Measurements from ENCODE around the gene COA7.

GRCh38 chr1:52679048-52679447 lies 19.1 kb downstream of the COA7 start:
- TF ChIP-seq, protein P1, sequence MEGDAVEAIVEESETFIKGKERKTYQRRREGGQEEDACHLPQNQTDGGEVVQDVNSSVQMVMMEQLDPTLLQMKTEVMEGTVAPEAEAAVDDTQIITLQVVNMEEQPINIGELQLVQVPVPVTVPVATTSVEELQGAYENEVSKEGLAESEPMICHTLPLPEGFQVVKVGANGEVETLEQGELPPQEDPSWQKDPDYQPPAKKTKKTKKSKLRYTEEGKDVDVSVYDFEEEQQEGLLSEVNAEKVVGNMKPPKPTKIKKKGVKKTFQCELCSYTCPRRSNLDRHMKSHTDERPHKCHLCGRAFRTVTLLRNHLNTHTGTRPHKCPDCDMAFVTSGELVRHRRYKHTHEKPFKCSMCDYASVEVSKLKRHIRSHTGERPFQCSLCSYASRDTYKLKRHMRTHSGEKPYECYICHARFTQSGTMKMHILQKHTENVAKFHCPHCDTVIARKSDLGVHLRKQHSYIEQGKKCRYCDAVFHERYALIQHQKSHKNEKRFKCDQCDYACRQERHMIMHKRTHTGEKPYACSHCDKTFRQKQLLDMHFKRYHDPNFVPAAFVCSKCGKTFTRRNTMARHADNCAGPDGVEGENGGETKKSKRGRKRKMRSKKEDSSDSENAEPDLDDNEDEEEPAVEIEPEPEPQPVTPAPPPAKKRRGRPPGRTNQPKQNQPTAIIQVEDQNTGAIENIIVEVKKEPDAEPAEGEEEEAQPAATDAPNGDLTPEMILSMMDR (IDR thresholded peaks at IDR 0.05; ENCODE audit: low read depth, low read length, missing input control) = no peak
- TF ChIP-seq REST (IDR thresholded peaks at IDR 0.05) = no peak
- no peak for TF ChIP-seq SP1 (IDR thresholded peaks at IDR 0.05)
